Amygdala (tissue), 56 donors: ENCODE results near the gene PCDH9.

Source experiments
- DNase-seq, 56 donors: peaks; one replicate each; lab custom pipeline; 2025; lab: John Stamatoyannopoulos, UW

The PCDH9 gene

DNA sequence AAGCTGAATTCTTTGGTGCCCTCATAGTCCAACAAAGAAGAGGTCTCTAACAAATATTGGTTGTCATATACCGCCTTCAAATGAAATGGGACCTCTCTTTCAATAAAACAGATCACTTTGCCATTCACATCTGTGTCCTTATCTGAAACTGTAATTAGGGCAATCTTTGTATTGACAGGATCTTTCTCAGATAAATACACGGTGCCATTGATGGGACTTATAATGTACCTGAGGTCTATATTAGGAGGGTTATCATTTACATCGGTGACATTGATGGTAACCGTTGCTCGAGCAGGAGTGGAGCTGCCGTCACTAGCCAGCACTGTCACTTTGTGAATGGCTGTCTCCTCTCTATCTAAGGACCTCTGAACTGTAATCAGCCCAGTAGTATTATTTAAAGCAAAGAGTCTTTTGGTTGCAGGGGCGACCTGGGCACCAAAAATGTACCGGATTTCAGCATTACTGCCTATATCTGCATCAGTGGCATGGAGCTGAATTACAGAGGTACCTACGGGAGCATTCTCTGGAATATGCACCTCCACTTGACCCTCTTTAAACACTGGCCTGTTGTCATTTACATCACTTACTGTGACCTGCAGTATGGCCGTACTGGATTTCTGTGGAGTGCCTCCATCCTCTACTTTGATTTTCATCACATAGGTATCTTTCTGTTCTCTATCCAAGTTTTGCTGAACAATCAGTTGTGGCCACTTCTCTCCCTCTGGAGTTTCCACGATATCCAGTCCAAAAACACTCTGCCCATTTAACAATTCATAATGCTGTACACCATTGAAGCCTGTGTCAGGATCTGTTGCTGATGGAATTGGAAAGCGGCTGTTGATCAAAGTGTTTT, 2.8 kb downstream of the PCDH9 start:
- peak in 1 of 56 donors; percentile 5 for DNase-seq

DNA sequence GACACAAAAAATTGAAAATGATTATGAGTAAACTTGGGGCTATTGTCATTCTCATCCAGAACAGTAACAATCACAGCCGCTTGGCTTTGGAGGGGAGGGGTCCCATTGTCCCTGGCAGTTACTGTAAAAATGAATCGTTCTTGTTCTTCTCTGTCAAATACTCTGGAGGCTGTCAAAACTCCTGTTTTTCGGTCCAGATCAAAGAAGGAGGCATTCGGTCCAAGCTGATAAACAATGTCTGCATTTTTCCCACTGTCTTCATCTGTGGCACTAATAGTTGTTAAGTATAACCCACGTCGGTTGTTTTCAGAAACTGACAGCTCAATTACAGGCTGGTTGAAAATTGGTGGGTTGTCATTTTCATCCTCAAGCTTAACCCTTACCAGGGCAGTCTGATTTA, 3.4 kb downstream of the PCDH9 start:
- DNase-seq = peak in 2 of 56 donors; percentile 7 to 32

DNA sequence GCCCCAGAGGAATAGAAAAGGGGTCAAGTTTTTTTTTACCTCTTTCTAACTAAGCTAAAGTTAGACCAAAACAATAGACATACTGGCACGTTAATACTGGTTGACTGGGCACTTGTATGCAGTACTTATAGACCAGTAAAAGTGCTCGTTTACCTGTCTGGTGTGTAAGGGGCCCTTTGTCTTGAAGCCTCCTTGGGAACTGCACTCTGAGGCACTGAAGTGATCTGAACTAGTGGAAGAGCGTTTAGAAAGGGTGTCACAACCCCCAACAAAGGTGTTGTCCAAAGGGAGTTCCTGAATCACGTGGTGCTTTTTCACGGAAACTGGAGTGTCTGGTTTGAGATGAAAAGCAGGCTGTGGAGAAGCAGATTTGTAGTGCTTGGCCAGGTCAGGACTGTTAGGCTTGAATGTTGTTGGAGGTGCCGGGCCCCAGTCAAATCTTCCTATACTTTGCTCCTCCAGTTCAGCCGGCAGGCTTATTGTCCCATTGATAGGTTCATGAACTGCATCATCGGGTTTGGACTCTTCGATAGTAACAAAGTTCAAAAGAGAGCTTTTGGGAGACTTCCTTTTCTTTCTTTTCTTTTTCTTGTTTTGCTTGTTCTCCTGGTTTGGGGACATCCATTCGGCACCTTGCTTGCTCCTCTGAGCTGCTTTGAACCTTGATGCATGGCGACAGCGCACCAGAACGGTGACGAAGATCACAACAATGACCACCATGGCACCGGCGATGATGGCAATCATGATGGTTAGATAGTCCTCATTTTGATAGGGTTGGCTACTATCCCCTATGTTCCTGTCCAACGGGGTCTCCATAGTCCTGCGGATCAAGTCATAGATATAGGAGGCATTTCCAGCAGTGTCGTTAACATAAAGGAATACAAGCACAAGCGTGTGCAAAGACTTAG, 4.6 kb downstream of the PCDH9 start:
- DNase-seq = peak in 3 of 56 donors; percentile 5 to 17 (median 10)

DNA sequence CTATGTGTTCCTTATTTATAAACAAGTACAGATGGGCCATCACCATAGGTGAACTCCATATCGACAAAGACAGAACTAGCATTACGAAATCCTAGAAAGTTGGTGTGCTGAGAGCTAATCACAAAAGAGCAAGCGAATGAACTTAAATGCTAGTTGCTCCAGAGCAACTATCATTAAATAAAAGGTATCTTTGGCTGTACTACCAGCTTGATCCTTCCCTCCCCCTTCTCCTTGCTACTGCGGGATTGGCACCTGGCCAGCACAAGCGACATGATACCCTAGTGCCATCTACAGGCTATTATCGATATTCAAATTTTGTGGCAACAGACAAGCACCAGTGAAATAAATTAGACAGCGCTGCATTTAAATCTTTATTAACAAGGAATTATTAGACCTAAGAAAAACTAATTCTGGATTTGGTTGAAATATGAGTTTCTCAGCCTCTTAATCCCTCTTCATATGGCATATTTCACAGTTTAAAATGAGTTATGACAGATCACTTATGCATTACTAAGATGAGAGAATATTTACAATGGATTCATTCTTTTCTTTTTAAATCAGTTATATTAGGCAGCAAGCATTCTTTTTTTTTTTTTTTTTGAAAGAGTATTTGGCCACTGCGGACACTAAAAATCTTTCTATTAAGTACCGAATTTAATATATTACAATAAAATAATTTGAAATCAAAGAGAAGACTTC, 5.8 kb downstream of the PCDH9 start:
- peak in 55 of 56 donors; percentile 10 to 89 (median 66) for DNase-seq

DNA sequence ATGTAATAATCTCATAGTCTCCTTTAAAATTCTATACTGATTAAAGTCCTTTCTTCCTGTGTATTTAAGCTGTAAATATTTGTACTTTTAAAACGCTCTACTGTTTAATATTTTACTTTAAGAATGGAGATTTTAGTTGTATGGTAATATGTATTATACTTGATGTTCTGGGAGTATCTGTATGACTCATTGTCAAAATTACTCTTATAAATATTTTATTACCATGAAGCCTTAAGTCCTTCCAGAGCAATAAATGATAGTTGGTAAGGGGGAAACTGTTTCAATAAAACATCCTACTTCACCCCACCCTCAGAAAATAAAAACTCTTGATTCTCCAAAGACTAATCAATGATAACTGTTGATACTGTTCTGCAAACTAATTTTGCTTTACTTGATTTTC, 6.4 kb downstream of the PCDH9 start:
- no peak for DNase-seq

DNA sequence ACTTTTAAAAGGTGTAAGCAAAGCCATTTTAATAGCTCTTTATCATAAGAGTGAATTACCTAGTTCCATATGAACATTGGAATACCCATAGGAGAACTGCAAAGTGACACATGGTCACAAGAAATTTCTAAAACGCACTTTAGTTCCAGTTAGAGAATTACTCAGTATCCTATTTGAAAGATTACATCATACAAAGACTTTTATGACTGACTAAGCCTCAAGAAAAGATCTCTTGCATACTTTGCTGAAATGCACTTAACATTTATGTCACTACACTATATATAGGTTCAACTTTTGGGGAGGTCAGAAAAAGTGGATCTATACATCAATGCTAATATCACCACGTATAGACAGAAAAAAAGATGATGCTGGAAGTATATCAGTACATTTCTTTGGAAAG, 7.1 kb downstream of the PCDH9 start:
- no peak for DNase-seq

DNA sequence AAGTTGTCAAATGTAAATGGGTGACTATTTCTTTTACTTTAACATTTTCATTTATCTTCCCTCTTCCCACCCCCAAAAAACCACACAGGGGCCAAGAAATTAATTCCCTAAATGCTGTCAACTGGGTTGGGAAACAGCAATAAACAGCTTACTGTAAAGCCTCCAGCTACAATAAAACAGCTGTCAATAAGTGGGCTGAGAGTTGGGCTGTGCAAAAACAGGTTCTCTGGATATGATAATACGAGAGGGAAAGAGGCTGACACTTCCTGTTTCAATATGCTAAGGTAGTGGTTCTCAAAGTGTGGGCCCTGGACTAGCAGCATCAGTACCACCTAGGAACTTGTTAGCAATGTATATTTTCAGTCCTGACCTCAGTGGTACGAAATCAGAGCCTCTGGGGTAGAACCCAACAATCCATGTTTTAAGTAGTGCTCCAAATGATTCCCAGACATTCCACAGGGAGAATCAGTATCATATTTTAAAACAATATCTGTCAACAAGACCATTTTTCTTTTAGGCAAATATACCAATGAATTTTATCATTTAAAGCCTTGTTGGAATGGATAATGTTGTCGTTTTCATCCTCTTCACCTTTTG, 8.4 kb downstream of the PCDH9 start:
- no peak for DNase-seq

DNA sequence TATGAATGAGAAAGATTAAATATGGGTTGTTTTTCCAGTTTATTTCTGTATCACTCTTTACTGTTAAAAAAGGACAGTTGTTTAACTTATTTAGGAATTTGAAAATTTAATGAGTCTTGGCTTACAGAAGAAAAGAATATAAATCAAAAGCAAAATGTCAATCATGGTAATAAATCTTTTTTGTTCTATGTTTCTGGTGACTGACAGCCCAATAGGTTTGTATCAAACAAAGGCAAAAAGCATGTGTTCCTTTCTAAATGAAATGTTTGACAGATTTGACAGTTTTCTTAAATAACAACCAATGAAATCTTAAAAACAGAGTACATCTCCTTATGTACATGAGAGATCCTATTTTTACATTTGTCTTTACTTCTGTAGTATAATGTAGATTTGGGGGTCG, 11.0 kb downstream of the PCDH9 start:
- DNase-seq = no peak

DNA sequence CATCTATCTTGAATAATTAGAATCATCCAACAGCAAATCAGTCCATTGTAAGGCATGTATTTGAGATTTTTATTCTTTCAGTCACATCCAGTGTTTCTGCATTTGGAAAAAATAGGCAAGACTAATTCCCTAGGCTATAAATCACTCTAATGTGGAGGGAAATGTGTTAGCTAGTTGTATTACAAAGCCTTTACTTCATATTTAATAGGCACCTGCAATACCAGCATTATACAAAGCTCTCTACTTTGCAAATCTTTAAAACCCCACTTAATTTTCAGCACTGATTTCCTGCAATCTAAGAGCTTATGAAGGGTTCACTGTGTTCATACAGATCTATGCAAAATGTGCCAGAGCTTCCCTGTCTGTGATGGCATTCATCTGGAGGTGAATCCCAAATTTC, 12.3 kb downstream of the PCDH9 start:
- DNase-seq = no peak

DNA sequence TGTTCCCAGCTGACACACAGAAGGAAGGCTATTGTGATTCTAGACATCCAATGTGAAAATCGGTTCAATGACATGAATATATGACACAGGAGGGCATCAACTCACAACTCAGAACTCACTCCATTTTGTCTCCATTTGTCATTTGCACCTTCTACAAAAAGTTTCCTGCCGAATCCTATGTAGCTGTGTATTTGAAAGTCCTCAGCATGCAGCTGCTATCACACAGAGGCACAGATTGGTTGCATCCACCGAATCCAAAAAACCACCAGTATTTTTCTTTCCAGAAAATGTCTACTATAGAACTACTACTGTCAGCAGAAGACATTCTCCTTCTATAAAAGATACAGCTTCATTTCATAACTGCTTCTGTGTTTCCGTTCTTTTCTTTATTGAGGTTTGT, 13.3 kb downstream of the PCDH9 start:
- DNase-seq = no peak

DNA sequence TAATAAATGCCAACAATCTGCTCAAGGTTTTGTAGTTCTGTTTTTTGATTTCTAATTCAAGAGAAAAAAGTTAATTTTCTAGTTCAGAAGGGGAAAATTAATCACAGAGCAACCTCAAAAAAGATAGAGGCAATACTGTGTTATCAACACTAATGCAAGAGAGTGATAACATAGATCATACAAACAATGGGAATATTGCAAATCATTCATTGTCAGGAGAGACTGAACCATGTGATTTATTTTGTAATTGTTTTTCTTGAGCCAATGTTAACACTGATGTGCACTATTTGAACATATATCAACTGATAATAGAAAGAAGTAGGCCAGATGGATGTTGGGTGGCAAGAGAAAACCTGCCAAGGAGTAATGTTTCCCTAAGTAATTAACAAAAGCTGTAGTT, 19.9 kb downstream of the PCDH9 start:
- no peak for DNase-seq

DNA sequence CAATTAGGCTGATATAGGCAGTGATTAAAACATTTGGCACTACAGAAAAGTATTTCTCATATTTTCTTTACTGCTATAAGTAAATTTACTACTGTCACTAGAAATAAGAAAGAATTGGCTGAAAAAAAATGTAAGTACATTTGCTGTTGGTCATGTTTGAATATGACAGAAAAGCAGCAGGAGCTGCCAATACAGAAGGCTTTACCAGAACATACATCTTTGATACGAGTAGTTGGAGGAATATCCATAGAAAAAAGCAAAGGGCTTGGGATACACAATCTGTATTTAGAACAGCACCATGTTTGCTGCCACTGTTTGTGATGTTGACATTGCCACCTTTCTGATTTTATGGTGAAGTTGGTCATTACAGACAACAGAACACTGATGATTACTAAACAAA, 21.6 kb downstream of the PCDH9 start:
- no peak for DNase-seq

DNA sequence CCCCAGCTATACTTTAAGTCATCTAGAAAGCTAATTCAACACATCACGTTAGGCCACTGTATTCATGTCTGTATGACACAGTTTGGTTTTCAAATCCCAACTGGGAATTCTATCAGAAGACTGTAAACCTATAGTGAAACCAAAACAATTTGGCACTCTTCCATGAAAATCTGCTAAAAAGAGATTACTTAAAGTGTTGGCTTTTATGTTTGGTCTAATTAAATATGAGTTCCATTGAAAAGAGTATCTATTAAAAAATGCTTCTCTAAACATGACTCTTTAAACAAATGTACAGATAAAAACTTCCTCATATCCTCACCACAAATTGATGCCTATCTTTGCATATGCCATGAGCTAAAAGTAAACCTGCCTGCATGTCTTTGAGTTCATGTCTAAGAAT, 25.4 kb downstream of the PCDH9 start:
- no peak for DNase-seq

DNA sequence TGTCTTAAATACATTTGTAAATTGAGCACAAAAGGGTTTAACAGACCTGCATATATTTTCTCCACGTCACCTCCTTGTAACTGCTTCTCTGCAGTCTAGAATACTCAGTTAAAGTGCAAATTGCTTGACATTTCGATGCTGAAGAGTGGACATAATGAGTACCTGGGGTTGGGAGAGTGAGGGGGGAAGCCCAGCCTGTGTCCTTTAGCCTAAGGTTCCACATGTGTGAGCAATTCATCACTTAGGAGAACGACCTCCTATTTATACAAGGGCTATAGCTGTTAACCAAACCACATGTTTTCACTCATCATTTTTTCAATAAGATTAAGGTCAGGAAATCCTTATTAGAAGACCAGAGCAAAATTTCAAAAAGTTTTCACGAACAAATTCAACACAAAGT, 29.5 kb downstream of the PCDH9 start:
- no peak for DNase-seq

DNA sequence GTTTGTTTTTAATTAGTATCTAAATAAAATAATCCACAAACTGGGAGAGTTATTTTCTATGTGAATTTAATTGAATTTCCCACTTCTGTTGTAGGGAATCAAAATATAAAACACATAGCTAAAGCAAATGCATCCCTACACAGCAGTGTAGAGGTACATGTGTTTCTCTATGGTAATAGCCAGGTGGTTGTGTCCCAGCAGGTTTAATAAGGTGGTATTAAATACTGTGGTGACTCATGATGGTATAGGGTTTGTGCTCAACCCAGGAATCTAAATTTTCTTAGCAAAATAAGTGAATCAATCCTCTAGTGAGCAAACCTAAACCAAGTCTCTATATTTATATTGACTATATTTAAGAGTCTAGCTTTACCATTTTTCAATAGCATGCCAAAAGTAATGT, 30.0 kb downstream of the PCDH9 start:
- DNase-seq = no peak

DNA sequence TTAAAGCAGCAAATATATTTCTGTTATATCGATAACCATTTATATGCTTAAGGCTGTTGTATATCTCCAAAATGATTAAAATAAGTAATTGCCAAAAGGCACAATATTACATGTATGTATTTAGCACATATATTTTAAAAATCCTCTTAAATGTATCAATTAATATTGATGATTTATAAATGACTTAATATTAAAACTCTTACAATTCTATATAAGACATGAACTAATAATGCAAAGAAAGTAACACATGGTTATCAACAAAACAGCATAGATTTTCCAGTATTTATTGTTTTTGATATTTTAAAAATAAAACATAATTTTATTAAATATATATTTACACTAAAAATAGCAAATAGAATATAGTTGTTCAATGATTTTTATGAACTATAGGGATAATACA, 32.4 kb downstream of the PCDH9 start:
- DNase-seq = no peak

DNA sequence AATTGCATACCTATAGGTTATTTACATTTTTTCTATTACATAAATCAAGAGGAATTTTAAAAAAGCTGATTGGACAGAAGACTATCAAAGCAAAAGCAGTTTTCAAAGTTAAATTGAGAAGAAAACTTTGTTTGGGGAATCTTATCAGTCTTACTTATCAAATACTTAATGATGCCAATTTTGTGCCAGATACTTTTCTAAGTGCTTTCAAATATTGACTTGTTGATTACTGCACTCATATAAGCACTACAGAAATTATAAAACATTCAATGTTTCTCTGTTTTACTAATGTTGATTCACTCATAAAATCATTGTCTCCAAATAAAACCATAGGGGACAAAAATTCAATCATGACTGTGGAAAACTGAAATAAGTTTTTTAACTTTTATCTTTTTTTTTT, 36.2 kb downstream of the PCDH9 start:
- no peak for DNase-seq

DNA sequence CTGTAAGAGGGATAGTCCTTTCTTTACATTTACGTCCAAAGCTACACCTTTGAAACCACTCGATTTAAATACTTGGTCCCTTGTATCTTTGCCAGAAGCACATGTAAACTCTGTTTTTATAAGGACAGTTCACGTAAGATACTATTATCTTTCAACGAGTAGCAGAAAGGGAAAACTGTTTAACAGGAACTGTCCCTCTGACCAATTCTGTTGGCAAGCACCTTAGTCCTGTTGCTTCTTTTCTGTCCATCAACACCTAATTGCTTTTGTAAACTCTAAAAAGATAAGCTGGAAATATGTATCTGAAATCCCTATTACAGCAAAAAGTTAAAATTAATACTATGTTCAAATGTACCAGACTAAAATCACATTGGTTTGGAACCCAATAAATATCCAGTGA, 37.4 kb downstream of the PCDH9 start:
- no peak for DNase-seq

DNA sequence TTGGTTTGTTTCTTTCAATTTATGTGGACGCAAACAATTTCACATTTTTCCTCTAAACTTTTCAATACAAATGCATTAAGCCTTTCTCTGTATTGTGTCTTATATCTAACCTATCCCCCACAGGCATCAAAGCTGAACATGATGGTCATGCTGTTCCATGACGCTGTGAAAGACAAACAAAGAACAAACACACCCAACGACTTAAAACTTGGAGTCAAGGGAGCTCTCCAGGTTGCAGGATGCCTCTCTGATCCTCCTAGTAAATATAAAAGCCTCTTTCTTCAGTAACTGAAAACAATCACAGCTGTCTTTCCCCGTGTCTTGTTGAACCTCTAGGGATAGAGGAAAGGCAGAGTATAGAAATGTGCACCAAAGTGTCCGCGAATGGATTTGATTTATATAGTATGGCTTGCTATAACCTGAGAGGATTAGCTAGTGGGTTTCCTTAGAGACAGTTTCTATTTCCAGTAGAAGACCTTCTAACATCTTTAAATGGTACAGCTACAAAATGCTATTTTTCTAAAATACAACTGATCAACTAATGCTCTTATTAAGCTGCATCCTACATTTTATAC, 43.1 kb downstream of the PCDH9 start:
- no peak for DNase-seq

DNA sequence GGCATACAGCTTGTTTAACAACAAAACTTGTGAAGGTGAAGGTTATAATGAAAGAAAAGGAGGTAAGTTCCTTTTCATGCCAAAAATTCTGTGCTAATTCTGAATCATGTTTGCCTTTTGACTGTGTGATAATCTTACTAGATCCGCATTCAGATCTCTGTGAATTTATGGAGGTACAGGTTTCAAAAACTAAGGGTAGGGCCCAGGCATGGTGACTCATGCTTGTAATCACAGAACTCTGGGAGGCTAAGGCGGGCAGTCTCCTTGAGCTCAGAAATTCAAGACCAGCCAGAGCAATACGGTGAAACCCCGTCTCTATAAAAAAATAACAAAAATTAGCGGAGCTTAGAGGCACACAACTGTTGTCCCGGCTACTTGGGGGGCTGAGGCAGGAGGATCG, 45.9 kb downstream of the PCDH9 start:
- no peak for DNase-seq
